Adipocyte (in vitro differentiated cells): ENCODE results near the gene RIN3.

Experiments
- DNase-seq: peaks from one replicate; pipeline ENCODE4 v3.0.0-alpha.2; 2015; ENCODE audit warnings: low read depth
- H3K27me3 ChIP-seq: replicated peaks from 2 replicates; pipeline ENCODE4 v1.7.0; 2013; ENCODE audit warnings: mild to moderate bottlenecking, low read length, moderate library complexity; ENCODE audit not compliant: control insufficient read depth, insufficient read depth
- H3K36me3 ChIP-seq: 2 replicates; pipeline ENCODE4 v1.7.0; 2013; ENCODE audit warnings: low read length, mild to moderate bottlenecking, moderate library complexity; ENCODE audit not compliant: control insufficient read depth, insufficient read depth, severe bottlenecking
- H3K4me1 ChIP-seq: 2 replicates; pipeline ENCODE4 v1.7.0; 2013; ENCODE audit warnings: mild to moderate bottlenecking, low read length, moderate library complexity; ENCODE audit not compliant: control insufficient read depth, insufficient read depth
- H3K4me3 ChIP-seq: 2 replicates; pipeline ENCODE4 v1.7.0; 2013; ENCODE audit warnings: mild to moderate bottlenecking, low read length, moderate library complexity
- H3K9ac ChIP-seq: 2 replicates; pipeline ENCODE4 v1.7.0; 2013; ENCODE audit warnings: mild to moderate bottlenecking, low read length, moderate library complexity
- H3K9me3 ChIP-seq: 2 replicates; pipeline ENCODE4 v1.7.0; 2013; ENCODE audit warnings: mild to moderate bottlenecking, low read length, moderate library complexity; ENCODE audit not compliant: control insufficient read depth

RIN3 gene

GRCh38 chr14:92698393-92698792, 184.8 kb downstream of the RIN3 start:
- H3K4me1 ChIP-seq: no peaks in the 10 kb centered on the region
- no peak overlapping the region for H3K9ac ChIP-seq
- H3K27me3 ChIP-seq: no peaks in the 10 kb centered on the region
- H3K9me3 ChIP-seq: no peaks in the 10 kb centered on the region
- peaks cover 6% of the 10 kb centered on the region for H3K36me3 ChIP-seq
- H3K4me3 ChIP-seq: no peak overlapping the region
- DNase-seq: no peak

GRCh38 chr14:92701826-92702225, 188.2 kb downstream of the RIN3 start:
- no peaks in the 10 kb centered on the region for H3K4me1 ChIP-seq
- no peak for DNase-seq
- peaks cover 30% of the 10 kb centered on the region for H3K36me3 ChIP-seq
- H3K27me3 ChIP-seq: no peaks in the 10 kb centered on the region
- H3K9me3 ChIP-seq: no peaks in the 10 kb centered on the region
- H3K4me3 ChIP-seq: no peak overlapping the region
- no peak overlapping the region for H3K9ac ChIP-seq

- no peak overlapping the region for H3K9ac ChIP-seq
- no peaks in the 10 kb centered on the region for H3K27me3 ChIP-seq
- H3K4me3 ChIP-seq: no peak overlapping the region
- peaks cover 31% of the 10 kb centered on the region for H3K36me3 ChIP-seq
- H3K4me1 ChIP-seq: no peaks in the 10 kb centered on the region
- DNase-seq: no peak
- no peaks in the 10 kb centered on the region for H3K9me3 ChIP-seq
These were observed 188.9 kb downstream of the RIN3 start for GRCh38 chr14:92702441-92702918.

DNA sequence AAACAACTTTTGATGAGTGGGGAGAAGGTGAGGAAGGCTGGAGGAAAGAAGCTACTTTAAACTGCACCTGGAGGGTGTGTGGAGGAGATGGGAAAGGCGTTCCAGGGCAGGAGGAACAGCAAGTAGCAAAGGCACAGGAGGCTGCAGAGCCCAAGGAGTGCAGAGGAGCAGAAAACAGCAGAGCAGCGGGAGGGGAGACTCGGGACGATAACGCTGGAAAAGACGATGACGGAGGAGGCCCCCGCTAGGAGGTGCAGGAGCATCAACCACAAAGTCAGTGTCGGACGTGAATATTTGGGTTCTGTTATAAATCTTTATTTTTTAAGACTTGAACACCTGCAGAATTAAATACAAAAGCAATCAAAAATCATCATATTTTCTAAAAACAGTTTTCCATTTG, 189.9 kb downstream of the RIN3 start:
- Histone ChIP-seq H3K4me3 (no peak overlapping the region), H3K27me3 (no peaks in the 10 kb centered on the region), H3K4me1 (peaks cover 5% of the 10 kb centered on the region), H3K36me3 (peaks cover 31% of the 10 kb centered on the region), H3K9ac (no peak overlapping the region), H3K9me3 (no peaks in the 10 kb centered on the region)
- no peak for DNase-seq

GRCh38 chr14:92704036-92704804, 190.6 kb downstream of the RIN3 start:
- Histone ChIP-seq H3K9me3 (no peaks in the 10 kb centered on the region), H3K27me3 (no peaks in the 10 kb centered on the region), H3K9ac (no peak overlapping the region), H3K36me3 (peaks cover 31% of the 10 kb centered on the region), H3K4me1 (peaks cover 10% of the 10 kb centered on the region), H3K4me3 (no peak overlapping the region)
- DNase-seq: no peak

DNA sequence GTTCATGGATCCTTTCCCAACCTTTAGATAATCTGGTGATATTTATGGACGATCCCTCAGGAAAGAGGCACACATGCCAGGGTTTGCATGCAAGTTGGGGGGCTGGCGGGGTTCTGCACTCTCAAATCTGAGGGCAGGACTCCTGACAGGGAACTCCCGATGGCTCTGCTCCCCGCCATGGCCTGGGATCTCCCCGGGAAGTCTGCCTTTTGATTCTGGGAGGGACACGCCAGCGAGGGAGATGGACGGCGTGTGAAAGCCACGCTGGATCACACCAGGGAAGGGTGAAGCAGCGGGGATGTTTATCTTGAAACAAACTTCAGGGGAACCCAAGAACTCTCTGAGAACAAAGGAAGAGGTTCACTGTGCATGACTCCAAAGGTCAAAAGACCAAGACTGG, 191.2 kb downstream of the RIN3 start:
- Histone ChIP-seq H3K9me3 (no peaks in the 10 kb centered on the region), H3K27me3 (no peaks in the 10 kb centered on the region), H3K9ac (no peak overlapping the region), H3K36me3 (peaks cover 31% of the 10 kb centered on the region), H3K4me1 (peaks cover 15% of the 10 kb centered on the region), H3K4me3 (no peak overlapping the region)
- no peak for DNase-seq

GRCh38 chr14:92706386-92706785, 192.8 kb downstream of the RIN3 start:
- DNase-seq: no peak
- Histone ChIP-seq H3K4me1 (peaks cover 15% of the 10 kb centered on the region), H3K9me3 (no peaks in the 10 kb centered on the region), H3K4me3 (no peak overlapping the region), H3K36me3 (peaks cover 42% of the 10 kb centered on the region), H3K27me3 (no peaks in the 10 kb centered on the region), H3K9ac (no peak overlapping the region)

DNA sequence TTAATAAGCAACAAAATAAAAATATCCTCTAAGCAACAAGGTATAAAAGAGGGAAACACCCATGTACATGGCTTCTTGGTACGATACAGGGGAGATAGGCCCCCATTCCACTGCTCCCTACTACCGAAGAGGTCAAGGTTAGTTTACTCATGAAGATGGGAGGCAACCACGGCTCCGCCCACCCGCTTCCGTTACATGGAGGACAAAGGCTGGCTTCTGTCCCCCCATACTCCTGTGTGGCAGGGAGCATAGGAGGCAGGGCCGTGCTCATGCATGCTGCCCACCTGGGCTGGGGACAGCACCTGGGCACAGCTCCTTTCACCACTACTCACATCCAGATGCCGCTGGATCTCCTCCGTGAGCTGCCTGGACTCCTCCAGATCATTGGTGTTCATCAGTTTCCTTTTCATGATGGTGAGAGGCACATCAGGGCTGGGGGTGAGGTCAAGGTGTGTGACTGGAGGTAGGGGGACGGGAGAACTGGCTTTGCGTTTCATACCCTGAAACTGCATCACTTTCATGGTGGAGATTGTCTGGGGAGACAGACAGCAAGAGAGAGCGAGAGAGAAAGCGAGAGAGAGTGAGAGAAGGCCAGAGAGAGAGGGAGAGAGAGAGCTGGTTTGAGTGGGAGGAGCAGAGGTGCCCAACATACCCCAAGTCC, 195.9 kb downstream of the RIN3 start:
- no peak for DNase-seq
- Histone ChIP-seq H3K4me1 (peaks cover 15% of the 10 kb centered on the region), H3K9ac (peak overlapping the region; percentile 64), H3K4me3 (no peak overlapping the region), H3K9me3 (no peaks in the 10 kb centered on the region), H3K36me3 (peaks cover 47% of the 10 kb centered on the region), H3K27me3 (no peaks in the 10 kb centered on the region)

DNA sequence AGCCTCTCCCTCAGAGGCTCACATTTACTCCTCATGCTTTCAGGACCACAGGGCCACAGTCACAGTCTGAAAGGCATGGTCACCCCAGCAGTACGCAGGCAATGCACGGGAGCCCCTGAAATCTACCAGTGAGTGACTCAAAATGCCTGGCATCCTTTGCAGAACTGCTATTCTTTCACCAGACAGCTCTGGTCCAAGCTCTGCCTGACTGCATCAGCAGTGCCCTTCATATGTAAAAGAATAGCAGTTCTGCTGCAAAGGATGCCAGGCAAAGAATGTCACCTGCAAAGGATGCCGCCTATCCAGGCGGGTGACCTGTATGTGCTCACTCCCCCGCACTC, 196.4 kb downstream of the RIN3 start:
- H3K27me3 ChIP-seq: no peaks in the 10 kb centered on the region
- DNase-seq: no peak
- H3K9me3 ChIP-seq: no peaks in the 10 kb centered on the region
- H3K4me3 ChIP-seq: no peak overlapping the region
- no peak overlapping the region for H3K9ac ChIP-seq
- H3K4me1 ChIP-seq: peaks cover 15% of the 10 kb centered on the region
- peaks cover 43% of the 10 kb centered on the region for H3K36me3 ChIP-seq

GRCh38 chr14:92711976-92712653, 198.5 kb downstream of the RIN3 start:
- Histone ChIP-seq H3K36me3 (peaks cover 38% of the 10 kb centered on the region), H3K9me3 (no peaks in the 10 kb centered on the region), H3K4me1 (peaks cover 16% of the 10 kb centered on the region), H3K9ac (no peak overlapping the region), H3K27me3 (no peaks in the 10 kb centered on the region), H3K4me3 (no peak overlapping the region)
- no peak for DNase-seq

DNA sequence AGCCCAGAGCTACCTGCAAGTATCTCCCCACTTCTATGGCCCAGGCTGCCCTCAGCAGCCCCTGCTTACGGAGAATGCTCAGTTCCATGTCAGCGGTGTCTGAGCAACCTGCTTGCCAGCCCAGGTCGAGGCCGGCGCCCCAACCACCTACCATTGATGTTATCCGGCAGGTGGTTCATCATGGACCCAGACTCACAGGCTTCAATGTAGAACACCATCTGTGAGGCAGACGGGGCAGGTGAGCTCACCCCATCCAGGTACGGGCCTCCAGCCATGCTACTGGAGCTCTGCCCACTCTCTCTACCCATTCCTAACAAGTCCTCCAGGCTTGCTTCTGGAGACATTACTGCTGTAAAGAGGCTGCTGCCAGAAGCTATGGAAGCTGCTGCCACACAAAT, 199.1 kb downstream of the RIN3 start:
- Histone ChIP-seq H3K36me3 (peaks cover 38% of the 10 kb centered on the region), H3K9ac (no peak overlapping the region), H3K27me3 (no peaks in the 10 kb centered on the region)

More for the DNA sequence above, 199.1 kb downstream of the RIN3 start:
- Histone ChIP-seq H3K4me1 (peaks cover 22% of the 10 kb centered on the region), H3K9me3 (no peaks in the 10 kb centered on the region), H3K4me3 (no peak overlapping the region)
- no peak for DNase-seq
